Heart left ventricle (tissue), 13 donors: ENCODE measurements around the gene GNB1.

Source experiments
- POLR2A ChIP-seq, 2 donors: fragments of 450-650 bp; IDR thresholded peaks; one replicate each; pipeline ENCODE4 v1.6.1; 2017; ENCODE audit warnings: antibody characterized with exemption in 2 of 2, mild to moderate bottlenecking in 2 of 2, moderate library complexity in 2 of 2
- TF ChIP-seq, protein P1 (sequence below), 12 donors: fragments of 200-600 bp; sonication (generic) in 4 of 12; IDR thresholded peaks; one replicate each; pipeline versions ENCODE4 v1.5.0 to v1.8.0; 2018 to 2022; ENCODE audit warnings: antibody characterized with exemption in 12 of 12, mild to moderate bottlenecking in 5 of 12
- donor health status: ischemic (EF 13 %, LVEDD 7.1; RV severe dilation, severe dysfunction).
- donor health status: DM: no; HTN: yes; CAD: no.
- donor health status: DM: no; HTN: no; CAD: no.
- donor health status: ischemic (EF 25% LVEDD 6.9; RV normal size, moderate dysfunction).
- donor health status: ischemic (EF 25% LVEDD 5.7; RV mildly dilated, moderate dysfunction).
- donor health status: ischemic (EF 35%, LVEDD 5.7; RV mildly dilated, moderate dysfunction).
- donor health status: nonischemic (EF 11% LVEDD 7.7; RV severe dilation, severe dysfunction).
- donor health status: DM: yes; HTN: yes; CAD: no.
- donor health status: PGD.
- donor health status: ischemic (EF 29% LVEDD 5.4; RV normal size, mild dysfunction).
- donor health status: nonischemic (EF 23%, LVEDD 6.1; RV moderate dilation, normal function).

DNA sequence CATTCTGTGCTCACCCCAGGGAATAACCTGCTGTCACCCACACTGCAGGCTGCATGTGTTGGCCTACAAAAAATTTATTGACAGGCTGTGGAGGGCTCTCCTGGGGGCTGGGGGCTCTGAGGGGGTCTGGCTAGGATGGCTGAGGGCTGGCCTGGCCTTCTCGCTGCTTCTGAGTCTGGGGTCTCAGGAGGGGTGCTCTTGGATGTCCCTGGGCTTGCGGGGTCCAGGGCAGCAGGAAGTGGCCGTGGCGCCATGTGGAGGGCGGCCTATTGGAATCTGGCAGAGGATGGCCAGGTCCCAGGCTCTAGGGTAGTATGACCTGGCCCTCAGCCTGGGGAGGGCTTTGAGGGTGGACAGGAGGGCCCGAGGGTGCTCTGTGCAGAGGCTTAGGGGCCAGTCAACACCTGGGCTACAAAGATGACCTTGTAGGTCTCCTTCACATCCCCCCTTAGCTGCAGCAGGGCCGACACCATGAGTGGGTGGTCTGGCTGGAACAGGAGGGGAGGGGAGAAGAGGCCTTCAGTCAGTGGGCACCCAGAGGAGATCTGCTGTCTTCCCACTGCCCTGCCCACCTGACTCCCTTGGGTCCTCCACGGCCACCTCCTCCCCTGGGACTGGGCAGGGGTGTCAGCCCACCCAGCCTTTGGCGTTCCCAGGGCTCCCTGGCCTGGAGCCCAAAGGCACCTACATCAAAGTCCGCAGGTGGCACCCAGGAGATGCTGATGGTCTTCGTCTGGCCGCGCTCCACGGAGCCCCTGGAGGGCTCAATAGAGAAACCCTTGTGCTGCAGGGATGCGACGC lies 31.2 kb upstream of the GNB1 start:
- TF ChIP-seq POLR2A (IDR thresholded peaks at IDR 0.05), result no peak
- TF ChIP-seq, protein P1, sequence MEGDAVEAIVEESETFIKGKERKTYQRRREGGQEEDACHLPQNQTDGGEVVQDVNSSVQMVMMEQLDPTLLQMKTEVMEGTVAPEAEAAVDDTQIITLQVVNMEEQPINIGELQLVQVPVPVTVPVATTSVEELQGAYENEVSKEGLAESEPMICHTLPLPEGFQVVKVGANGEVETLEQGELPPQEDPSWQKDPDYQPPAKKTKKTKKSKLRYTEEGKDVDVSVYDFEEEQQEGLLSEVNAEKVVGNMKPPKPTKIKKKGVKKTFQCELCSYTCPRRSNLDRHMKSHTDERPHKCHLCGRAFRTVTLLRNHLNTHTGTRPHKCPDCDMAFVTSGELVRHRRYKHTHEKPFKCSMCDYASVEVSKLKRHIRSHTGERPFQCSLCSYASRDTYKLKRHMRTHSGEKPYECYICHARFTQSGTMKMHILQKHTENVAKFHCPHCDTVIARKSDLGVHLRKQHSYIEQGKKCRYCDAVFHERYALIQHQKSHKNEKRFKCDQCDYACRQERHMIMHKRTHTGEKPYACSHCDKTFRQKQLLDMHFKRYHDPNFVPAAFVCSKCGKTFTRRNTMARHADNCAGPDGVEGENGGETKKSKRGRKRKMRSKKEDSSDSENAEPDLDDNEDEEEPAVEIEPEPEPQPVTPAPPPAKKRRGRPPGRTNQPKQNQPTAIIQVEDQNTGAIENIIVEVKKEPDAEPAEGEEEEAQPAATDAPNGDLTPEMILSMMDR (IDR thresholded peaks at IDR 0.05), result no peak
